Measurements from ENCODE around the gene SIGLEC14.

Gene SIGLEC14

DNA sequence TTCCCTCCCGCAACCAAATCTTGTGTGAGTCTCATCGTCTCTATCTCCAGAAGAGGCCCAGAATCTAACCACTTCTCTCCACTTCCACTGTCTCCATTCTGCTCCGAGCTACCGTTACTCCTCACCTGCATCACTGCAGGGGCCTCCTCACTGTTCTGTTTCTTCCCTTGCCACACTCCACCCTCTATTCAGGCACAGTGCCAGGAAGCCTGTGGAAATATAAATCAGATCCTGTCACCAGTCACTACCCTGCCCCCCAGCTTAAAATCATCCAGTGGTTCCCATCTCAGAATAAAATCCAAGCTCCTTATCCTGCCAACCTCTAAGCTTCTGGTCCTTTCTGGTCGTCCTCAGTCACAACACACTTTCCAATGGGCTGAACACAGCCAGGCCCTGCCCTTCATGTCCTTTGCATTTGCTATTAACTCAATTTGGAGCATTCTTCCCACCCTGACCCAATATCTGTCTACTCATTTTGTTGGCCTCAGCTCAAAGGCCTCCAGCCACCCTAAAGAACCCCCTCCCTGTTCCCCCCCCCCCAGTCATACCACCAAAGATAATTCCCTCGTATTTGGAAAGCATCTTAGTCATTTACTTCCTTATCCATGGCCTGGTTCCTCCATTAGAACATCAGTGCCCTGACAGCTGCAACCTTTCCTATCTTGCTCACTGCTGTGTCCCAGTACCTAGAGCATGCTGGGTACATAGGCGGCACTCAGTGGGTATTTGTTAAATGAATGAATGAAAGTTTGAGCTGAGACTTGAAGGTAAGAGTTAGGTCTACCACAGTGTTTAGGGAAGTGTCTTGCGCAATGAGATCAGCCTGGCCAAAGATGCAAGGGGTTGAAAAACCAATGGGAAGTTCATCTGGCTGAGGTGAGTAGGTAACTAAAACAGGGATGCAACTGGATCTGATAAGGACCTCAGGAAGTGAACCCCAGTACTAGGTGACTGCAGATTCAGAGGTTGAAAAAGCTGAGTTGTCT lies 51.1 kb downstream of the SIGLEC14 start:
- POLR2A ChIA-PET, result interaction anchor here (2.0 kb wide), 1 partner anchor 24 kb away, joined by 42 read pairs; the partner anchor contains the start of gene ZNF175
- Histone ChIP-seq H3K9me3 (ENCODE audit: control insufficient read depth, insufficient read depth, low read depth, low read length) (no peaks in the 10 kb centered on the region), H3K4me3 (ENCODE audit: low read depth, low read length) (no peak overlapping the region), H3K4me1 (ENCODE audit: control insufficient read depth, insufficient read depth, low read length) (no peaks in the 10 kb centered on the region), H3K36me3 (ENCODE audit: control insufficient read depth in 2 of 2, insufficient read depth in 1 of 2, low read length in 2 of 2) (no peaks in the 10 kb centered on the region), H3K27ac (ENCODE audit: extremely low read depth, low read depth, low read length) (no peak overlapping the region)
- TF ChIP-seq ZNF248 (tag by site-specific recombination; IDR thresholded peaks at IDR 0.05) (no peak), ZNF366 (tag by site-specific recombination; conservative IDR thresholded peaks at IDR 0.05) (no peak), ZNF174 (tag by site-specific recombination; IDR thresholded peaks at IDR 0.05) (no peak), ZNF558 (tag by site-specific recombination; IDR thresholded peaks at IDR 0.05) (no peak), ZNF133 (tag by site-specific recombination; IDR thresholded peaks at IDR 0.05) (no peak), BCL11B (tag by site-specific recombination; IDR thresholded peaks at IDR 0.05; ENCODE audit: low read depth) (no peak), KLF7 (tag by site-specific recombination; IDR thresholded peaks at IDR 0.05; ENCODE audit: borderline replicate concordance) (no peak), ZNF664 (tag by site-specific recombination; IDR thresholded peaks at IDR 0.05) (no peak), ZNF211 (tag by site-specific recombination; IDR thresholded peaks at IDR 0.05; ENCODE audit: low read depth) (no peak), ZNF549 (tag by site-specific recombination; IDR thresholded peaks at IDR 0.05) (no peak), ZNF623 (tag by site-specific recombination; IDR thresholded peaks at IDR 0.05) (no peak), ZNF658 (tag by site-specific recombination; IDR thresholded peaks at IDR 0.05) (no peak), ZNF311 (tag by site-specific recombination; IDR thresholded peaks at IDR 0.05; ENCODE audit: borderline replicate concordance) (no peak), ZNF830 (tag by site-specific recombination; IDR thresholded peaks at IDR 0.05; ENCODE audit: low read depth) (no peak), OSR2 (tag by site-specific recombination; IDR thresholded peaks at IDR 0.05) (no peak), ZNF677 (tag by site-specific recombination; IDR thresholded peaks at IDR 0.05) (no peak)
- TF ChIP-seq, protein P1, sequence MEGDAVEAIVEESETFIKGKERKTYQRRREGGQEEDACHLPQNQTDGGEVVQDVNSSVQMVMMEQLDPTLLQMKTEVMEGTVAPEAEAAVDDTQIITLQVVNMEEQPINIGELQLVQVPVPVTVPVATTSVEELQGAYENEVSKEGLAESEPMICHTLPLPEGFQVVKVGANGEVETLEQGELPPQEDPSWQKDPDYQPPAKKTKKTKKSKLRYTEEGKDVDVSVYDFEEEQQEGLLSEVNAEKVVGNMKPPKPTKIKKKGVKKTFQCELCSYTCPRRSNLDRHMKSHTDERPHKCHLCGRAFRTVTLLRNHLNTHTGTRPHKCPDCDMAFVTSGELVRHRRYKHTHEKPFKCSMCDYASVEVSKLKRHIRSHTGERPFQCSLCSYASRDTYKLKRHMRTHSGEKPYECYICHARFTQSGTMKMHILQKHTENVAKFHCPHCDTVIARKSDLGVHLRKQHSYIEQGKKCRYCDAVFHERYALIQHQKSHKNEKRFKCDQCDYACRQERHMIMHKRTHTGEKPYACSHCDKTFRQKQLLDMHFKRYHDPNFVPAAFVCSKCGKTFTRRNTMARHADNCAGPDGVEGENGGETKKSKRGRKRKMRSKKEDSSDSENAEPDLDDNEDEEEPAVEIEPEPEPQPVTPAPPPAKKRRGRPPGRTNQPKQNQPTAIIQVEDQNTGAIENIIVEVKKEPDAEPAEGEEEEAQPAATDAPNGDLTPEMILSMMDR (tag by site-specific recombination; IDR thresholded peaks at IDR 0.05), result no peak
- TF ChIP-seq, protein P2, sequence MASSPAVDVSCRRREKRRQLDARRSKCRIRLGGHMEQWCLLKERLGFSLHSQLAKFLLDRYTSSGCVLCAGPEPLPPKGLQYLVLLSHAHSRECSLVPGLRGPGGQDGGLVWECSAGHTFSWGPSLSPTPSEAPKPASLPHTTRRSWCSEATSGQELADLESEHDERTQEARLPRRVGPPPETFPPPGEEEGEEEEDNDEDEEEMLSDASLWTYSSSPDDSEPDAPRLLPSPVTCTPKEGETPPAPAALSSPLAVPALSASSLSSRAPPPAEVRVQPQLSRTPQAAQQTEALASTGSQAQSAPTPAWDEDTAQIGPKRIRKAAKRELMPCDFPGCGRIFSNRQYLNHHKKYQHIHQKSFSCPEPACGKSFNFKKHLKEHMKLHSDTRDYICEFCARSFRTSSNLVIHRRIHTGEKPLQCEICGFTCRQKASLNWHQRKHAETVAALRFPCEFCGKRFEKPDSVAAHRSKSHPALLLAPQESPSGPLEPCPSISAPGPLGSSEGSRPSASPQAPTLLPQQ (tag by site-specific recombination; IDR thresholded peaks at IDR 0.05), result no peak
- CTCF ChIA-PET, result interaction anchor here (0.7 to 1.4 kb wide), 7 partner anchors 61 to 300 kb away, joined by 3 to 8 read pairs (median 4); no protein-coding TSS in a partner anchor

DNA sequence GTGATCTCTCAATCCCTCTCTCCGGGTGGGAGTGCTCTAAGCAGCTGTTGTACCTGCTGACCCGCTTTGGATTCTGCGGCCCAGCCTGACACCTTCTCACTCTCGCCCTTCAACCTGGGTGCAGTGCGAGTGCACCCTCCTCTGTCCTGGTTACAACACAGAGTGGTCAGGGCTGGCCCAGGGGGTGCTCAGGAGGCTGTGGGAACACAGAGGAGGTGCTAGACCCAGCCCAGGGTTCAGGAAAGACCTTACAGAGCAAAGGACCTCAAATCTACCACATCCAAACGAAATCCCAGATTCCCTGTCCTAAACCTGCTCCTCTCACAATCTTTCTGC lies 51.9 kb downstream of the SIGLEC14 start:
- POLR2A ChIA-PET, result interaction anchor here (0.6 to 2.0 kb wide), 3 partner anchors 24 to 1388 kb away, joined by 4 to 42 read pairs (median 4); partner anchors contain the start of gene ZNF175
- peak overlapping the region; percentile 62 for H3K4me3 ChIP-seq (ENCODE audit: low read depth, low read length)
- CTCF ChIA-PET, result interaction anchor here (0.7 to 1.2 kb wide), 6 partner anchors 43 to 355 kb away, joined by 3 to 6 read pairs (median 4); no protein-coding TSS in a partner anchor
- H3K4me1 ChIP-seq (ENCODE audit: control insufficient read depth, insufficient read depth, low read length), result no peaks in the 10 kb centered on the region
- H3K36me3 ChIP-seq (ENCODE audit: control insufficient read depth in 2 of 2, insufficient read depth in 1 of 2, low read length in 2 of 2), result no peaks in the 10 kb centered on the region
- H3K27ac ChIP-seq (ENCODE audit: extremely low read depth, low read depth, low read length), result peak overlapping the region; percentile 28; the same call in 1 of the 2 replicates
- H3K9me3 ChIP-seq (ENCODE audit: control insufficient read depth, insufficient read depth, low read depth, low read length), result no peaks in the 10 kb centered on the region
- TF ChIP-seq ZNF768 (tag by site-specific recombination; IDR thresholded peaks at IDR 0.05), result peak; percentile 40; the same call in 1 of the 2 replicates
- TF ChIP-seq ZNF354C (tag by site-specific recombination; IDR thresholded peaks at IDR 0.05; ENCODE audit: borderline replicate concordance, low read depth), result no peak
- no peak for TF ChIP-seq ZNF140 (tag by site-specific recombination; IDR thresholded peaks at IDR 0.05)
- TF ChIP-seq, protein P3, sequence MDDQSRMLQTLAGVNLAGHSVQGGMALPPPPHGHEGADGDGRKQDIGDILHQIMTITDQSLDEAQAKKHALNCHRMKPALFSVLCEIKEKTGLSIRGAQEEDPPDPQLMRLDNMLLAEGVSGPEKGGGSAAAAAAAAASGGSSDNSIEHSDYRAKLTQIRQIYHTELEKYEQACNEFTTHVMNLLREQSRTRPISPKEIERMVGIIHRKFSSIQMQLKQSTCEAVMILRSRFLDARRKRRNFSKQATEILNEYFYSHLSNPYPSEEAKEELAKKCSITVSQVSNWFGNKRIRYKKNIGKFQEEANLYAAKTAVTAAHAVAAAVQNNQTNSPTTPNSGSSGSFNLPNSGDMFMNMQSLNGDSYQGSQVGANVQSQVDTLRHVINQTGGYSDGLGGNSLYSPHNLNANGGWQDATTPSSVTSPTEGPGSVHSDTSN (CRISPR knock-in tag; IDR thresholded peaks at IDR 0.05), result 0 out of 2 replicates have a peak, but pooled peaks have one; percentile 25
- no peak for TF ChIP-seq ZNF76 (tag by site-specific recombination; IDR thresholded peaks at IDR 0.05; ENCODE audit: borderline replicate concordance, low read depth)
- no peak for TF ChIP-seq ZNF341 (tag by site-specific recombination; IDR thresholded peaks at IDR 0.05; ENCODE audit: low read depth)
- no peak for TF ChIP-seq YY2 (tag by site-specific recombination; IDR thresholded peaks at IDR 0.05)
- TF ChIP-seq, protein P4, sequence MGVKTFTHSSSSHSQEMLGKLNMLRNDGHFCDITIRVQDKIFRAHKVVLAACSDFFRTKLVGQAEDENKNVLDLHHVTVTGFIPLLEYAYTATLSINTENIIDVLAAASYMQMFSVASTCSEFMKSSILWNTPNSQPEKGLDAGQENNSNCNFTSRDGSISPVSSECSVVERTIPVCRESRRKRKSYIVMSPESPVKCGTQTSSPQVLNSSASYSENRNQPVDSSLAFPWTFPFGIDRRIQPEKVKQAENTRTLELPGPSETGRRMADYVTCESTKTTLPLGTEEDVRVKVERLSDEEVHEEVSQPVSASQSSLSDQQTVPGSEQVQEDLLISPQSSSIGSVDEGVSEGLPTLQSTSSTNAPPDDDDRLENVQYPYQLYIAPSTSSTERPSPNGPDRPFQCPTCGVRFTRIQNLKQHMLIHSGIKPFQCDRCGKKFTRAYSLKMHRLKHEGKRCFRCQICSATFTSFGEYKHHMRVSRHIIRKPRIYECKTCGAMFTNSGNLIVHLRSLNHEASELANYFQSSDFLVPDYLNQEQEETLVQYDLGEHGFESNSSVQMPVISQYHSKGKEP (tag by site-specific recombination; IDR thresholded peaks at IDR 0.05), result no peak
- no peak for TF ChIP-seq GLIS2 (tag by site-specific recombination; IDR thresholded peaks at IDR 0.05)
- 0 out of 2 replicates have a peak, but pooled peaks have one; percentile 4 for TF ChIP-seq ZNF335 (tag by site-specific recombination; conservative IDR thresholded peaks at IDR 0.05)
- TF ChIP-seq GLI4 (tag by site-specific recombination; IDR thresholded peaks at IDR 0.05), result no peak
- peak; percentile 48 for TF ChIP-seq ZNF366 (tag by site-specific recombination; conservative IDR thresholded peaks at IDR 0.05)

All from HEK293 (cell line).